GM12878 (cell line): ENCODE data around the gene PEF1. TPM values are rescaled to one million over a fixed set of nuclear protein-coding genes. Genes with fewer than 3 reads are reported as not detected.

Experiments
- ATAC-seq: fragments of 200-7000 bp; cut with Tn5 transposase; 3 replicates; pipeline ENCODE4 v1.9.1; 2020; ENCODE audit warnings: mild to moderate bottlenecking, moderate library complexity
- BruUV-seq: library from RNA; stranded (reverse); fragments of 400-500 nt; replicated peaks from 2 replicates; lab custom pipeline; 2021; lab: Mats Ljungman, UMichigan
- CTCF ChIA-PET: fragments of 300-600 bp; sonication (Branson Sonifier 250); formaldehyde crosslinking; extraction: SDS; loops from one replicate; lab custom pipeline; 2021; ENCODE audit warnings: inconsistent platforms; lab: Yijun Ruan, JAX
- POLR2A ChIA-PET: fragments of 350-600 bp; formaldehyde crosslinking; extraction: SDS; loops from one replicate; lab custom pipeline; 2021; ENCODE audit warnings: inconsistent platforms; lab: Charles Lee
- RAD21 ChIA-PET: fragments of 300-600 bp; sonication (Branson Sonifier 250); formaldehyde crosslinking; loops from one replicate; lab custom pipeline; 2023; ENCODE audit warnings: antibody characterized with exemption; ENCODE audit not compliant: unreplicated experiment; lab: Charles Lee
- SMC1A ChIA-PET: fragments of 300-600 bp; sonication (Branson Sonifier 250); formaldehyde crosslinking; loops from one replicate; lab custom pipeline; 2023; ENCODE audit not compliant: unreplicated experiment, uncharacterized antibody; lab: Charles Lee
- DNase-seq: peaks from one replicate; pipeline ENCODE4 v3.0.0-alpha.2; 2011; ENCODE audit warnings: low read depth, low spot score
- FAIRE-seq: peaks from 3 replicates; lab custom pipeline; 2011; peaks lifted over from hg19 to GRCh38; lab: Jason Lieb, UNC
- H2AFZ ChIP-seq: 2 replicates; pipeline ENCODE4 v1.6.0; 2011; ENCODE audit warnings: low read depth, low read length, control low read depth; ENCODE audit not compliant: control insufficient read depth
- H3K27ac ChIP-seq: 2 replicates; pipeline ENCODE4 v1.5.1; 2011; ENCODE audit warnings: control low read depth; ENCODE audit not compliant: control insufficient read depth, insufficient read depth
- H3K27me3 ChIP-seq, 2 experiments: replicated peaks in 1 of 2; 2 replicates each; pipeline versions ENCODE4 v1.6.0 to v1.6.1; 2011; ENCODE audit warnings: low read length in 1 of 2; ENCODE audit not compliant: control insufficient read depth in 2 of 2, insufficient read depth in 2 of 2
- H3K36me3 ChIP-seq, 2 experiments: 2 replicates each; pipeline ENCODE4 v1.5.1; 2011; ENCODE audit warnings: low read length in 1 of 2; ENCODE audit not compliant: control insufficient read depth in 2 of 2, insufficient read depth in 2 of 2
- H3K4me1 ChIP-seq: 2 replicates; pipeline ENCODE4 v1.6.1; 2011; ENCODE audit warnings: mild to moderate bottlenecking, low read length, moderate library complexity, mixed read lengths; ENCODE audit not compliant: control insufficient read depth, insufficient read depth
- H3K4me2 ChIP-seq: 2 replicates; pipeline ENCODE4 v1.6.0; 2011; ENCODE audit warnings: control low read depth; ENCODE audit not compliant: control insufficient read depth, insufficient read depth
- H3K4me3 ChIP-seq: fragments of 200-600 bp; sonication (generic); 2 replicates; pipeline ENCODE4 v1.5.1; 2016
- H3K79me2 ChIP-seq: 2 replicates; pipeline ENCODE4 v1.6.0; 2011; ENCODE audit warnings: low read length; ENCODE audit not compliant: control insufficient read depth, insufficient read depth
- H3K9ac ChIP-seq: 2 replicates; pipeline ENCODE4 v1.8.0; 2011; ENCODE audit warnings: low read length, control low read depth, mixed read lengths; ENCODE audit not compliant: control insufficient read depth, insufficient read depth
- H3K9me3 ChIP-seq: replicated peaks from 3 replicates; pipeline ENCODE4 v1.5.1; 2011; ENCODE audit warnings: mild to moderate bottlenecking, low read length; ENCODE audit not compliant: control insufficient read depth, insufficient read depth
- H4K20me1 ChIP-seq: 2 replicates; pipeline ENCODE4 v1.6.0; 2011; ENCODE audit not compliant: control insufficient read depth, insufficient read depth
- MEF2B ChIP-seq: fragments of 450-650 bp; IDR thresholded peaks from 2 replicates; pipeline ENCODE4 v1.6.1; 2018; ENCODE audit warnings: mild to moderate bottlenecking, moderate library complexity; ENCODE audit not compliant: partially characterized antibody, poor library complexity, severe bottlenecking
- WGBS: methylation state at CpG from one replicate; pipeline ENCODE4 v1.1.6; 2016; ENCODE audit warnings: low lambda C conversion rate; ENCODE audit not compliant: insufficient replicate concordance, insufficient coverage; ENCODE audit errors: missing lambda C conversion rate; 5-methylcytosine and 5-hydroxymethylcytosine counted together
- in situ Hi-C: fragments of 300-500 bp; cut with MboI; formaldehyde crosslinking; loops from 9 replicates; pipeline ENCODE4 v1.14.3; 2018; ENCODE audit warnings: mixed read lengths
- intact Hi-C: fragments of 100-400 bp; cut with micrococcal nuclease; formaldehyde crosslinking; loops from one replicate; pipeline ENCODE4 v1.14.2; 2022; ENCODE audit not compliant: unreplicated experiment
- polyA plus RNA-seq, 11 experiments: library from polyadenylated mRNA; depleted of rRNA in 4 of 11; unstranded in 6 of 11; stranded (reverse) in 5 of 11; fragments of >200 nt; fragmentation: Nextera tagmentation in 4 of 11; fragmentation: Illumina TruSeq in 1 of 11; extraction: Ambion mirVana in 4 of 11; extraction: Trizol in 1 of 11; gene quantifications; 1 replicate in 1 of 11; 2 replicates in 10 of 11; pipeline versions ENCODE4 v1.2.1 to v1.2.3, GENCODE V29; 2011 to 2016; ENCODE audit warnings: inconsistent platforms in 2 of 11, missing spikeins in 2 of 11, low read depth in 1 of 11
- total RNA-seq, 4 experiments: library from RNA; depleted of rRNA in 3 of 4; stranded (reverse); fragments of >200 nt in 3 of 4; fragmentation: Illumina TruSeq in 1 of 4; extraction: Trizol in 1 of 4; gene quantifications; 2 replicates each; pipeline versions ENCODE4 v1.2.1 to v1.2.3, GENCODE V29; 2013 to 2021
- TF ChIP-seq, protein P1 (sequence below): fragments of 150-350 bp; IDR thresholded peaks from 2 replicates; pipeline ENCODE4 v1.6.1; 2014; ENCODE audit warnings: mild to moderate bottlenecking, low read depth, low read length
- TF ChIP-seq, protein P2 (sequence below): fragments of 450-650 bp; IDR thresholded peaks from 2 replicates; pipeline ENCODE4 v1.6.1; 2016; ENCODE audit warnings: mild to moderate bottlenecking

Gene PEF1
- total and polyA plus RNA-seq, 10 of the 15 experiments (the other 5 are each of a cell fraction or from before 2014, with no cell fraction given), result 27.1 to 107 (median 79.0) TPM

DNA sequence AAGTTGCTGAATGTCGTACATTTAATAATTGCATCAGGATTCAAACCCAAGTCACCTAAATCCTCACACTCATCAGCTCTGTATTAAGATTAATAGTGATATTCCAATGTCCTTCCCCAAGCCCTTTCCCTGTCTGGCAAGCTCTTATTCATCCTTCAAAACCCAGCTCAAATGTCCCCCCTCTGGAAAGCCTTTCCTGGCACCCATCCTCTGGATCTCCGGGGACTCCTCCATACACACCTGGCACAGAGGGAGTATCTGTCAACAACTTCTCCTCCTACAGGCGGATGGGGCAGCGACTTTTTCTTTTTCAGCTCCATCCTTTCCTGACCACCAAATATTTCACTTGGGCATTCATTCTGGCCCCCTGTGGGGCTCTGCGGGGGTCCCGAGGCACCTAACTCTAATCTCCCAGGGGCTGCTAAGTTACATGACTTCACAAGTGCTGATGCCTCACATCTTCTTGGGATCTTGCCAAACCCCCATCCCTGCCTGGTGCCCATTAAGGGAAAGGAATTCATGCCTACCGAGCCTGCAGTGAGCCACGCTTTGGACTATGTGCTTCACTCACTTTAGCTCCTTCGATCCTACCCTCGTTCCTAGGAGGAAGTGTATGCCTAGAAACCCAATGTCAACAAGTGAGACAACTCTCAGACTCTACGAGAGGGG is 53.1 kb downstream of the PEF1 start (continued):
- TF ChIP-seq, protein P1, sequence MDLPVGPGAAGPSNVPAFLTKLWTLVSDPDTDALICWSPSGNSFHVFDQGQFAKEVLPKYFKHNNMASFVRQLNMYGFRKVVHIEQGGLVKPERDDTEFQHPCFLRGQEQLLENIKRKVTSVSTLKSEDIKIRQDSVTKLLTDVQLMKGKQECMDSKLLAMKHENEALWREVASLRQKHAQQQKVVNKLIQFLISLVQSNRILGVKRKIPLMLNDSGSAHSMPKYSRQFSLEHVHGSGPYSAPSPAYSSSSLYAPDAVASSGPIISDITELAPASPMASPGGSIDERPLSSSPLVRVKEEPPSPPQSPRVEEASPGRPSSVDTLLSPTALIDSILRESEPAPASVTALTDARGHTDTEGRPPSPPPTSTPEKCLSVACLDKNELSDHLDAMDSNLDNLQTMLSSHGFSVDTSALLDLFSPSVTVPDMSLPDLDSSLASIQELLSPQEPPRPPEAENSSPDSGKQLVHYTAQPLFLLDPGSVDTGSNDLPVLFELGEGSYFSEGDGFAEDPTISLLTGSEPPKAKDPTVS, result no peak
- TF ChIP-seq, all 136 proteins: peak for 0

DNA sequence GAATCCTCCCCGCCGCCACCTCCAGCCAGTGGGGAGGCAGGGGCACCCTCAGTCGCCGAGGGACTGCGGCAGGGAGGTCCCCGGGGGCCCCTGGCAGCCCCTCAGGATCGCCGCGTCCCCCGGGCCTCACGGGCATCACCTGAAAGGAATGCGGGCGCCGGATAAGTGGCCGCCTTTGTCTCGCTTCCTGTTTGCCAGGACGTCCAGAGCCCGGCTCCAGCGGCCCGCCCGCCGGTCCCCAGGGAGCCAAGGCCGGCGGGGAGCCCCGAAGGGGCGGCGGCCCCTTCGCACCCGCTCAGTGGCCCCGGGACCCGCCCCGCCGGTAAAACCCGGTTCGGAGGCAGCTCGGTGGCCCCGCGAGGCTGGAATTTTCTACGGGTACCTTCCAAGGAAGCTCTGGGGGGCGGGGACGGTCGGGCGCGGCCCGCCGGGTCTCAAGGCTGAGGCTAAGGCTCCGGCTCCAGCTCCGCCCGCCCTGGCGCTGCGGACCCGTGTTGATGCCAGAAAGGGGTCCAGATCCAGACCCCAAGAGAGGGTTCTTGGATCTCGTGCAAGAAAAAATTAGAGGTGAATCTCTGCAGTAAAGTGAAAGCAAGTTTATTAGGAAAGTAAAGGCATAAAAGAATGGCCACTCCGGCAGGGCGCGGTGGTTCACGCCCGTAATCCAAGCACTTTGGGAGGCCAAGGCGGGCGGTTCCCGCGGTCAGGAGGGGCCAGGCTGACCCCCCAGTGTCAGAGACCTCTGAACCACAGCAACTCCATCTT is 55.7 kb downstream of the PEF1 start:
- SMC1A ChIA-PET, result no interaction called here
- H4K20me1 ChIP-seq, result no peaks in the 10 kb centered on the region
- no peak; the same call in 2 of the 3 replicates for ATAC-seq
- POLR2A ChIA-PET, result no interaction called here
- TF ChIP-seq, protein P2, sequence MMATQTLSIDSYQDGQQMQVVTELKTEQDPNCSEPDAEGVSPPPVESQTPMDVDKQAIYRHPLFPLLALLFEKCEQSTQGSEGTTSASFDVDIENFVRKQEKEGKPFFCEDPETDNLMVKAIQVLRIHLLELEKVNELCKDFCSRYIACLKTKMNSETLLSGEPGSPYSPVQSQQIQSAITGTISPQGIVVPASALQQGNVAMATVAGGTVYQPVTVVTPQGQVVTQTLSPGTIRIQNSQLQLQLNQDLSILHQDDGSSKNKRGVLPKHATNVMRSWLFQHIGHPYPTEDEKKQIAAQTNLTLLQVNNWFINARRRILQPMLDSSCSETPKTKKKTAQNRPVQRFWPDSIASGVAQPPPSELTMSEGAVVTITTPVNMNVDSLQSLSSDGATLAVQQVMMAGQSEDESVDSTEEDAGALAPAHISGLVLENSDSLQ, result no peak
- TF ChIP-seq MEF2B, result peak; percentile 33
- TF ChIP-seq, all 136 proteins: peak for 1
- RAD21 ChIA-PET, result no interaction called here
- FAIRE-seq (no peak), DNase-seq (no peak)
- intact Hi-C loops (no loop called here), in situ Hi-C loops (no loop called here)
- no peak overlapping the region for H3K4me2 ChIP-seq
- H2AFZ ChIP-seq, result no peak overlapping the region
- H3K36me3 ChIP-seq, result no peaks in the 10 kb centered on the region
- H3K27ac ChIP-seq, result no peak overlapping the region
- no TSS peak for BruUV-seq
- H3K9me3 ChIP-seq, result no peaks in the 10 kb centered on the region
- H3K4me3 ChIP-seq, result no peak overlapping the region
- 29% methylated on average over 48 of the region's 62 CpGs for WGBS
- CTCF ChIA-PET, result interaction anchor here (0.5 to 3.5 kb wide), 6 partner anchors 8 to 318 kb away, joined by 3 to 20 read pairs (median 8); partner anchors contain the start of gene HCRTR1
- H3K79me2 ChIP-seq, result no peaks in the 10 kb centered on the region
- H3K9ac ChIP-seq, result no peak overlapping the region
- H3K27me3 ChIP-seq, result no peaks in the 10 kb centered on the region; a peak in 1 of 4 replicates
- H3K4me1 ChIP-seq, result no peaks in the 10 kb centered on the region
